ENCODE data around the gene PIBF1.

PIBF1 gene

GRCh38 chr13:72760189-72760588 lies 21.7 kb upstream of the PIBF1 start:
- Histone ChIP-seq H3K27me3 (ENCODE audit: insufficient read depth, poor library complexity, severe bottlenecking) (no peaks in the 10 kb centered on the region), H3K4me3 (replicated peaks; ENCODE audit: insufficient read depth, low read length) (no peak overlapping the region), H3K27ac (replicated peaks) (no peak overlapping the region)
- TF ChIP-seq GABPA (IDR thresholded peaks at IDR 0.05; ENCODE audit: low read depth) (no peak), REST (IDR thresholded peaks at IDR 0.05; ENCODE audit: insufficient replicate concordance, low read depth) (no peak), SPI1 (IDR thresholded peaks at IDR 0.05; ENCODE audit: borderline replicate concordance, low read depth) (no peak), POLR2AphosphoS5 (IDR thresholded peaks at IDR 0.05; ENCODE audit: low read depth) (no peak), CTCF (IDR thresholded peaks at IDR 0.05; ENCODE audit: insufficient read depth, low read length) (no peak)
- DNase-seq (ENCODE audit: low read depth in 1 of 2, low spot score in 1 of 2): no peak

- H3K4me3 ChIP-seq (replicated peaks; ENCODE audit: insufficient read depth, low read length): no peak overlapping the region
- no peak for DNase-seq (ENCODE audit: low read depth in 1 of 2, low spot score in 1 of 2)
- H3K27me3 ChIP-seq (ENCODE audit: insufficient read depth, poor library complexity, severe bottlenecking): no peaks in the 10 kb centered on the region
- no peak overlapping the region for H3K27ac ChIP-seq (replicated peaks)
- TF ChIP-seq CTCF (IDR thresholded peaks at IDR 0.05; ENCODE audit: insufficient read depth, low read length) (no peak), SPI1 (IDR thresholded peaks at IDR 0.05; ENCODE audit: borderline replicate concordance, low read depth) (no peak), POLR2AphosphoS5 (IDR thresholded peaks at IDR 0.05; ENCODE audit: low read depth) (no peak), REST (IDR thresholded peaks at IDR 0.05; ENCODE audit: insufficient replicate concordance, low read depth) (no peak), GABPA (IDR thresholded peaks at IDR 0.05; ENCODE audit: low read depth) (no peak)
These were observed 18.5 kb upstream of the PIBF1 start for GRCh38 chr13:72763411-72763810.

GRCh38 chr13:72774019-72774418 lies 7.9 kb upstream of the PIBF1 start:
- Histone ChIP-seq H3K27me3 (ENCODE audit: insufficient read depth, poor library complexity, severe bottlenecking) (no peaks in the 10 kb centered on the region), H3K4me3 (replicated peaks; ENCODE audit: insufficient read depth, low read length) (no peak overlapping the region), H3K27ac (replicated peaks) (no peak overlapping the region)
- TF ChIP-seq REST (IDR thresholded peaks at IDR 0.05; ENCODE audit: insufficient replicate concordance, low read depth): no peak
- TF ChIP-seq CTCF (IDR thresholded peaks at IDR 0.05; ENCODE audit: insufficient read depth, low read length): no peak
- TF ChIP-seq GABPA (IDR thresholded peaks at IDR 0.05; ENCODE audit: low read depth): no peak
- no peak for TF ChIP-seq POLR2AphosphoS5 (IDR thresholded peaks at IDR 0.05; ENCODE audit: low read depth)
- TF ChIP-seq SPI1 (IDR thresholded peaks at IDR 0.05; ENCODE audit: borderline replicate concordance, low read depth): no peak
- no peak for DNase-seq (ENCODE audit: low read depth in 1 of 2, low spot score in 1 of 2)

Data from HL-60 (cell line).